ENCODE measurements around the gene TESK2. TPM values are rescaled to one million over a fixed set of nuclear protein-coding genes. Genes with fewer than 3 reads are reported as not detected.

TESK2 gene
- total and polyA plus RNA-seq, 2 of the 13 experiments (the other 11 are each of a cell fraction or from before 2014, with no cell fraction given), result 5.5 to 9.6 TPM

DNA sequence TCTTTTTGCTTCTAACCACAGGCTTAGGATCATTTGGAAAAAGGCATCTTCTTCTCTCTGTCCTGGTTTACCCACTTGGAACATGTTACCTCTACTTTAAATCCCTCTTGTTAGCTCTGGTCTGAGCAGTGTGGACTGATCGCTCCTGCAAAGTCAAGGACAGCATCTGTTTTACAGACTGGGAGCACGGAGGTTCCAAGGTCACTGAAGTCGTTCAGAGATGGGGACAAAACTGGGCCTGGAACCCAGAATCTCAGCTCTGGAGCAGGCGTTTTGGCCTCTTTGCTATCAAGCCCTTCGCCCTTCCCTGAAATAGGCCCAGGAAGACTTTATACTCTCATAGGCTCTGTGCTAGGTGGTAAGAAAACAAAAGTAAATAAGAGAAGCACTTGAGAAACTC, 139.5 kb downstream of the TESK2 start (continued):
- TF ChIP-seq NR2F6 (IDR thresholded peaks at IDR 0.05), result no peak
- no peak for TF ChIP-seq NR2F6 (CRISPR knock-in tag; IDR thresholded peaks at IDR 0.05)
- no peak for TF ChIP-seq NFYC (CRISPR knock-in tag; IDR thresholded peaks at IDR 0.05)
- no peak for TF ChIP-seq DMAP1 (CRISPR knock-in tag; IDR thresholded peaks at IDR 0.05)
- TF ChIP-seq, protein P1, sequence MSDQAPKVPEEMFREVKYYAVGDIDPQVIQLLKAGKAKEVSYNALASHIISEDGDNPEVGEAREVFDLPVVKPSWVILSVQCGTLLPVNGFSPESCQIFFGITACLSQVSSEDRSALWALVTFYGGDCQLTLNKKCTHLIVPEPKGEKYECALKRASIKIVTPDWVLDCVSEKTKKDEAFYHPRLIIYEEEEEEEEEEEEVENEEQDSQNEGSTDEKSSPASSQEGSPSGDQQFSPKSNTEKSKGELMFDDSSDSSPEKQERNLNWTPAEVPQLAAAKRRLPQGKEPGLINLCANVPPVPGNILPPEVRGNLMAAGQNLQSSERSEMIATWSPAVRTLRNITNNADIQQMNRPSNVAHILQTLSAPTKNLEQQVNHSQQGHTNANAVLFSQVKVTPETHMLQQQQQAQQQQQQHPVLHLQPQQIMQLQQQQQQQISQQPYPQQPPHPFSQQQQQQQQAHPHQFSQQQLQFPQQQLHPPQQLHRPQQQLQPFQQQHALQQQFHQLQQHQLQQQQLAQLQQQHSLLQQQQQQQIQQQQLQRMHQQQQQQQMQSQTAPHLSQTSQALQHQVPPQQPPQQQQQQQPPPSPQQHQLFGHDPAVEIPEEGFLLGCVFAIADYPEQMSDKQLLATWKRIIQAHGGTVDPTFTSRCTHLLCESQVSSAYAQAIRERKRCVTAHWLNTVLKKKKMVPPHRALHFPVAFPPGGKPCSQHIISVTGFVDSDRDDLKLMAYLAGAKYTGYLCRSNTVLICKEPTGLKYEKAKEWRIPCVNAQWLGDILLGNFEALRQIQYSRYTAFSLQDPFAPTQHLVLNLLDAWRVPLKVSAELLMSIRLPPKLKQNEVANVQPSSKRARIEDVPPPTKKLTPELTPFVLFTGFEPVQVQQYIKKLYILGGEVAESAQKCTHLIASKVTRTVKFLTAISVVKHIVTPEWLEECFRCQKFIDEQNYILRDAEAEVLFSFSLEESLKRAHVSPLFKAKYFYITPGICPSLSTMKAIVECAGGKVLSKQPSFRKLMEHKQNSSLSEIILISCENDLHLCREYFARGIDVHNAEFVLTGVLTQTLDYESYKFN (CRISPR knock-in tag; conservative IDR thresholded peaks at IDR 0.05), result 0 out of 2 replicates have a peak, but pooled peaks have one; percentile 13

DNA sequence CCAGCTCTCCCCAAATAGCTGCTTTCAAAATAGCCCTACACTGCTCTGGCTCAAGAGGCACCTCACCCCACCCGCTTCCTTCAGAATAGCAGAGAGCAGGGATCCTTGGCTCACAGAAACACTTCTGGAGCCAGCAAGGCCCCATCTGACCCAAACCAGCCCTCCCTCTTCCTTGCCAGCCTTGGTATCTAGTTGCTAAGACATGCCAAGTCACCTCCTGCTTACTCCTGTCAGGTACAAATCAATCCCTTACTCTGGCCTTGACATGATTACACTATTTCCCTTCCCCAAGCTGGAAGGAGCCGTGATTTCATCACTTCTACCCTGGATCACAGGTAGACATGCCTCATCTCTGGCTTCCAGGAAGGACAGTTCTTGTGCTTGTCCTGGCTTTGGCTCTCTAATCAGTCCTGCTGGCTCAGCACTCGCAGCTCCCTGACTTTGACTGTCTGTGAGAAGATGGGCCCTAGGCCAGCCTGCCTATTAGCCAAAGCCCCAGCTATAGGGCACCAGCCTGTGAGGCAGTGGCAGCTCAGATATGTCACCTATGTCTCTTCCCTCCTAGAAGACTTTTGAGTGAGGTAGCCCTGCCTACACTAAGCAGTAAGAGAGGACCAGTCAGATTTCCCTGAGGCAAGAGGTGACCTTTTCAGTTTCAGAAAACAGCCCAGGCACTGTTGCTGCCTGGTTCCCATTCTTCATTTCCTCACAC, 141.8 kb downstream of the TESK2 start:
- H3K27me3 ChIP-seq (ENCODE audit: control insufficient read depth in 1 of 2, insufficient read depth in 2 of 2, low read length in 2 of 2), result no peaks in the 10 kb centered on the region
- ATAC-seq (peak; percentile 15), FAIRE-seq (no peak), DNase-seq (ENCODE audit: low spot score) (no peak)
- BruUV-seq (replicated peaks), result no TSS peak
- H3K4me1 ChIP-seq (ENCODE audit: insufficient read depth, low read length), result peaks cover 9% of the 10 kb centered on the region
- H4K20me1 ChIP-seq (ENCODE audit: insufficient read depth, low read length), result no peaks in the 10 kb centered on the region
- no peak overlapping the region for H3K4me3 ChIP-seq (replicated peaks in 1 of 3; ENCODE audit: insufficient read depth in 1 of 3, low read depth in 2 of 3, low read length in 3 of 3)
- no peak overlapping the region for H2AFZ ChIP-seq (ENCODE audit: low read length)
- H3K79me2 ChIP-seq (ENCODE audit: insufficient read depth, low read length), result no peaks in the 10 kb centered on the region
- H3K36me3 ChIP-seq (replicated peaks in 1 of 2; ENCODE audit: control insufficient read depth in 1 of 2, insufficient read depth in 2 of 2, low read length in 2 of 2), result peaks cover 1 to 9% of the 10 kb centered on the region in 2 experiments; a peak in 3 of 5 replicates
- intact Hi-C loops (cut with micrococcal nuclease; ENCODE audit: unreplicated experiment), result no loop called here
- CTCF ChIA-PET (ENCODE audit: low intra/inter-chr PET ratio, low total read pairs), result no interaction called here
- no peak overlapping the region for H3K9ac ChIP-seq (ENCODE audit: insufficient read depth, low read depth, low read length)
- no peak for TF ChIP-seq ZNF17 (CRISPR knock-in tag; IDR thresholded peaks at IDR 0.05)
- TF ChIP-seq ZNF660 (CRISPR knock-in tag; IDR thresholded peaks at IDR 0.05; ENCODE audit: borderline replicate concordance, low read depth), result no peak
- TF ChIP-seq, protein P2, sequence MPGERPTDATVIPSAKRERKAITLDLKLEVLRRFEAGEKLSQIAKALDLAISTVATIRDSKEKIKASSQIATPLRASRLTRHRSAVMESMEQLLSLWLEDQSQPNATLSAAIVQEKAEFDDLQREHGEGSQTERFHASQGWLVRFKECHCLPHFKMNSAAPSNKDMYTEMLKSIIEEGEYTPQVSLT (CRISPR knock-in tag; IDR thresholded peaks at IDR 0.05; ENCODE audit: borderline replicate concordance, low read depth), result no peak
- no peak for TF ChIP-seq GLI4 (CRISPR knock-in tag; IDR thresholded peaks at IDR 0.05; ENCODE audit: borderline replicate concordance)
- TF ChIP-seq, protein P3, sequence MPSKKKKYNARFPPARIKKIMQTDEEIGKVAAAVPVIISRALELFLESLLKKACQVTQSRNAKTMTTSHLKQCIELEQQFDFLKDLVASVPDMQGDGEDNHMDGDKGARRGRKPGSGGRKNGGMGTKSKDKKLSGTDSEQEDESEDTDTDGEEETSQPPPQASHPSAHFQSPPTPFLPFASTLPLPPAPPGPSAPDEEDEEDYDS (CRISPR knock-in tag; IDR thresholded peaks at IDR 0.05), result no peak
- TF ChIP-seq CHCHD3 (CRISPR knock-in tag; IDR thresholded peaks at IDR 0.05), result no peak
- TF ChIP-seq, protein P4, sequence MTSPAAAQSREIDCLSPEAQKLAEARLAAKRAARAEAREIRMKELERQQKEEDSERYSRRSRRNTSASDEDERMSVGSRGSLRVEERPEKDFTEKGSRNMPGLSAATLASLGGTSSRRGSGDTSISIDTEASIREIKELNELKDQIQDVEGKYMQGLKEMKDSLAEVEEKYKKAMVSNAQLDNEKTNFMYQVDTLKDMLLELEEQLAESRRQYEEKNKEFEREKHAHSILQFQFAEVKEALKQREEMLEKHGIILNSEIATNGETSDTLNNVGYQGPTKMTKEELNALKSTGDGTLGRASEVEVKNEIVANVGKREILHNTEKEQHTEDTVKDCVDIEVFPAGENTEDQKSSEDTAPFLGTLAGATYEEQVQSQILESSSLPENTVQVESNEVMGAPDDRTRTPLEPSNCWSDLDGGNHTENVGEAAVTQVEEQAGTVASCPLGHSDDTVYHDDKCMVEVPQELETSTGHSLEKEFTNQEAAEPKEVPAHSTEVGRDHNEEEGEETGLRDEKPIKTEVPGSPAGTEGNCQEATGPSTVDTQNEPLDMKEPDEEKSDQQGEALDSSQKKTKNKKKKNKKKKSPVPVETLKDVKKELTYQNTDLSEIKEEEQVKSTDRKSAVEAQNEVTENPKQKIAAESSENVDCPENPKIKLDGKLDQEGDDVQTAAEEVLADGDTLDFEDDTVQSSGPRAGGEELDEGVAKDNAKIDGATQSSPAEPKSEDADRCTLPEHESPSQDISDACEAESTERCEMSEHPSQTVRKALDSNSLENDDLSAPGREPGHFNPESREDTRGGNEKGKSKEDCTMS (CRISPR knock-in tag; conservative IDR thresholded peaks at IDR 0.05), result no peak
- TF ChIP-seq EZH2 (conservative IDR thresholded peaks at IDR 0.05; ENCODE audit: low read depth, low read length), result no peak
- TF ChIP-seq NFRKB (IDR thresholded peaks at IDR 0.05), result no peak
- no peak for TF ChIP-seq HOXA3 (CRISPR knock-in tag; IDR thresholded peaks at IDR 0.05)
- TF ChIP-seq KLF6 (CRISPR knock-in tag; IDR thresholded peaks at IDR 0.05), result no peak
- H3K4me2 ChIP-seq (ENCODE audit: low read depth, low read length), result no peak overlapping the region
- in situ Hi-C loops (cut with HindIII; ENCODE audit: extremely low pct_ligation_motif_present, low pct_unique_long_range_greater_than_20kb), result no loop called here
- 97% methylated on average over 3 of the region's 3 CpGs for WGBS (ENCODE audit: low lambda C conversion rate)
- no peak overlapping the region for H3K27ac ChIP-seq (ENCODE audit: extremely low read length, insufficient read depth, low read length)
- POLR2A ChIA-PET, result interaction anchor here (0.9 to 4.9 kb wide), 2 partner anchors 10 to 46 kb away, joined by 3 to 49 read pairs; partner anchors contain the start of genes MUTYH and TOE1
- no peaks in the 10 kb centered on the region for H3K9me3 ChIP-seq (ENCODE audit: low read length)
